Mammary epithelial cell (primary cell): ENCODE data around the gene ITGA8.

Experiments used
- EZH2 ChIP-seq: IDR thresholded peaks from 2 replicates; pipeline ENCODE4 v1.6.1; 2012; ENCODE audit warnings: low read length, inconsistent platforms, borderline replicate concordance
- TF ChIP-seq, protein P1 (sequence below), 2 donors: IDR thresholded peaks in 1 of 2; conservative IDR thresholded peaks in 1 of 2; 2 replicates each; pipeline ENCODE4 v1.5.1; 2011 to 2012; ENCODE audit warnings: inconsistent platforms in 2 of 2, low read length in 2 of 2, mild to moderate bottlenecking in 2 of 2, control low read depth in 1 of 2, low read depth in 1 of 2; ENCODE audit not compliant: insufficient read depth in 1 of 2; ENCODE audit errors: extremely low read depth in 1 of 2

DNA sequence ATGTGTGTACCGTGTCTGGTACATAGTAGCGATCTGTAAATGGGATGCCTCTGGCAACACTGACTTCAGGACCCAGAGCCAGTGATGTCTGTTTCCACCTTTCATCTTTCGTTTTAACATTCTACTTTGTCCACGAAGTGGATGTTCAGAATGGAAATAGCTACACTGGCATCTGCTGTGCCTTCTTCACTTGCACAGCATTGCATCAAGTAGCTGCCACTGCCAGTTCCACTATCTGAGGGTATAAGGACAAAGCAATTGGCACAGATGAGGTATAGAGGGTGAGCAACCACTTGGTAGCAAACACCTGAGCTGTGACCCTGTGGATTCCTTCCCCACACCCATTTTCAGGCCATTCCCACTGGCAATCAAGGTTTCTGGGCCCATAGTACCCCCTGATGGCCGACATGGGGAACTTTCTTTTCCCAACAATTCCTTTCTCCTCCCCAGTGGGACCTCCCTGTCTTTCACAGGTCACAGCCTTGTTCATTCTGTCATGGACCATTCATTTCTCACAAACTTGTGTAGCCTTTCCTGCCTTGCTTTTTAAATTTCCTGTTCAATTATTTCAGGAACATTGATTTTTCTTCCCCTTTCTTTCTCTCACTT lies 4.0 kb downstream of the ITGA8 start:
- TF ChIP-seq, protein P1, sequence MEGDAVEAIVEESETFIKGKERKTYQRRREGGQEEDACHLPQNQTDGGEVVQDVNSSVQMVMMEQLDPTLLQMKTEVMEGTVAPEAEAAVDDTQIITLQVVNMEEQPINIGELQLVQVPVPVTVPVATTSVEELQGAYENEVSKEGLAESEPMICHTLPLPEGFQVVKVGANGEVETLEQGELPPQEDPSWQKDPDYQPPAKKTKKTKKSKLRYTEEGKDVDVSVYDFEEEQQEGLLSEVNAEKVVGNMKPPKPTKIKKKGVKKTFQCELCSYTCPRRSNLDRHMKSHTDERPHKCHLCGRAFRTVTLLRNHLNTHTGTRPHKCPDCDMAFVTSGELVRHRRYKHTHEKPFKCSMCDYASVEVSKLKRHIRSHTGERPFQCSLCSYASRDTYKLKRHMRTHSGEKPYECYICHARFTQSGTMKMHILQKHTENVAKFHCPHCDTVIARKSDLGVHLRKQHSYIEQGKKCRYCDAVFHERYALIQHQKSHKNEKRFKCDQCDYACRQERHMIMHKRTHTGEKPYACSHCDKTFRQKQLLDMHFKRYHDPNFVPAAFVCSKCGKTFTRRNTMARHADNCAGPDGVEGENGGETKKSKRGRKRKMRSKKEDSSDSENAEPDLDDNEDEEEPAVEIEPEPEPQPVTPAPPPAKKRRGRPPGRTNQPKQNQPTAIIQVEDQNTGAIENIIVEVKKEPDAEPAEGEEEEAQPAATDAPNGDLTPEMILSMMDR (conservative IDR thresholded peaks at IDR 0.05 in 1 of 2, IDR thresholded peaks at IDR 0.05 in 1 of 2; ENCODE audit: extremely low read depth in 1 of 2, insufficient read depth in 1 of 2, low read depth in 1 of 2, low read length in 2 of 2) = peak; percentile 23 to 37
- no peak for TF ChIP-seq EZH2
